ENCODE data around the gene RFX4.
A peak's percentile ranks its signal among the peaks of the same experiment; 100 is the strongest.

The RFX4 gene
- long read RNA-seq, donor 1: 0 reads
- long read RNA-seq, donor 2: 0 reads
- long read RNA-seq, donor 3: 0 reads
- long read RNA-seq, donor 4: 0 reads
- long read RNA-seq, donor 5: 0 reads
- long read RNA-seq, donor 6: 0 reads
- long read RNA-seq, donor 7: 0 reads
- long read RNA-seq, donor 8: 0 reads

DNA sequence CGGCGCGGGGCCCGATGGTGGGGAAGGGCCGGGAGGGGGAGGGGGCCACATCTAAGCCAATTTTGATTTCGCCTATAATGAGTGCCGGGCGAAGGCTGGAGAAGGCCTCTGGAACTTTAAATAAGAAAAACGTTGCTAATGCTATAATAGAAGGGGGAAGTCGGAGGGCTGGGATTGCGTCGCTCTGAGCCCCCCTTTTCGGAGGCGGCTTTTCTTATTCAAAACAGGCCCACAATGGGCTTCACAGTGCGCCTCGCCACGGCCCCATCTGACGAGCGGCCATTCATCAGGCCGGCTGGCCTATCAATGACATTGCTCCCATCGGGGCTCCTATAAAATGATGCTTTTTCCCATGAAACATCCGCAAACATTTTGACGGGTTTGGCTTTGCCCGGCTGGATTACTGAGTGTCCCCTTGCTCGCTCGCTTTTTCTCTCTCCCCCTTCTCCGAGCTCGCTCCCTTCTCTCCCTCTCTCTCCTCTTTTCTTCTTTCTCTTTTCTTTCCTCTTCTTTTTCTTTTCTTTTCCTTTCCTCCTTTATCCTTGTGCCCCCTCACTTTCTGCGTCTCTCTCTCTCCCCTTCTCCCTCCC, at the start of gene RFX4:
Gene RFX4 (plus strand): TSS at position 364 of the 590 bp plus-strand sequence. CDS start 317 bp downstream, outside the sequence.
- DNase-seq: peak; percentile 57

- DNase-seq: no peak
Measured at GRCh38 chr12:106541201-106541600, 41.6 kb upstream of the RFX4 start.

GRCh38 chr12:106551410-106551809, 31.4 kb upstream of the RFX4 start:
- no peak for DNase-seq

- no peak for DNase-seq
Measured at GRCh38 chr12:106552228-106552627, 30.6 kb upstream of the RFX4 start.

DNA sequence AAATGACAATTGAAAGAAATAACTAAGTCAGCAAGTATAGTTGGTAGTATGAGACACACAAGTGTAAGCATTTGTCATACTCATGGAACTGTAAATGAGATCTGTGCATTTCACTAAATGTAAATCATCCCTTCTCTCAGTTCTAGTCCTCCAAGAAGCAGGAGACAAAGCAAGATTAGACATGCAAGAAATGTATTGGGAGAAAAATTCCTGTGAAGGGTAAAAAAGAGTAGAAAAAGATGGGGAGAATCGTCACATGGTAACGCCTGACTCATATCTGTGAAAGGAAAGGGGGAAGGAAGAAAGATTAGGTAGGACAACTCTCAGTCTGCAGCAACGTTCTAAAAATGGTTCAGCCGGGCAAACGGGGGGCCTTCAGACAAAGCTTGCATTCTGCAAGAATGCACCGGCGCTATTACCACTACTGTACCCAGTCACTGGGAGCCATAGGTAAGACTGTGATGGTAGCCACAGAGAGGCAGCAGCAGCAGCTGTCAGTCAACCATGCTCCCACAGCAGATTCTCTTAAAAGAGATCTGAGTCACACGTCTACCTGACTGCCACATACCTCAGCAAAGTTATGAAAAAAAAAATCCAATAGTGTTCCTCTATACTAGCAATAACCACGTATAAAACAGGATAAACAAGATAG, 18.0 kb upstream of the RFX4 start:
- no peak for DNase-seq

DNA sequence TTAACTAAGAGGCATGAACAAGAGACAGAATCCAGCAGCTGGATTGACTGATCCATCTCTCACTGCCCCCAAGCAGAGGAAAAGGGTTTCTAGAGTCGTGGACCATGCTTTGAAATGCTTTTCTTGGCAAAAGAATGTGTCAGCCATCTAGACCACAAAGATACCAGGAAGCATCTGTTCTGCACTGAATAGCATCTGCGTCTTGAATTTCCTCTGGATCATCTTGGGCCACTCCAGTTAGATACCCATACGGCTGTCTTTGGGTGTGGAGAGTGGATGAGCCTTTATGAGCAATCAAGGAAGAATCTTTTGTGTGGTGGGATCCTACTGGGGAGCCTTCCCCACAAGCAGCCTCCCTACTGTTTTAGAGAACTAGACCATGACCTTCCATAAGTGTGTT, 16.0 kb upstream of the RFX4 start:
- DNase-seq: no peak

DNA sequence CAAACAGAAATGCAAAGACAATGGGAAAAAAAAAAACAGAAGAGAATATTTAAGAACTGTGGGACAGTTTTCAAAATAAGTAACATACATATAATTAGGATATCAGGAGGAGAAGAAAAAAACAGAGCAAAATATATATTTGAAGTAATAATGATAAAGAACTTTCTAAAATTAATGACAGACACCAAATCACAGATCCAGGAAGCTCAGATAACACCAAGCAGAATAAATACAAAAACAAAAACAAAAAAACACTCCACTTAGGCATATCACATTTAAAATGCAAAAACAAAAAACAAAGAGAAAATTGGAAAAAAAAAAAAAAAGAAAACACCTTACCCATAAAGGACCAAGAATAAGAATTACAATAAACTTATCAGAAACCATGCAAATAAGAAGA, 9.6 kb upstream of the RFX4 start:
- DNase-seq: no peak

DNA sequence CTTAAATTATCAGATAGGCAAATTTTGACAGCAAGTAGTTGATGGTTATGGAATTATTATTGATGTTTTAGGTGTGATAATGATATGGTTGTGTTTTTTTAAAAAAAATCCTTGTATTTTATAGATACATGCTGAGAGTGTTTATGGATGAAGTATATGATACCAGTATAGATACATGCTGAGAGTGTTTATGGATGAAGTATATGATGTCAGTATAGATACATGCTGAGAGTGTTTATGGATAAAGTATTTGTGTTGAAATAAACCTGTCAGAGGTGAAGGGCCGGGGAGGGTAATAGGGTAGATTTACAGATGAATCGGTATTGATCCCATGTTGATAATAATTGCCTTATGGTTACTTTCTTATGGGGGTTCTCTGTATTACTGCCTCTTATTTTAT, 6.0 kb upstream of the RFX4 start:
- DNase-seq: no peak

DNA sequence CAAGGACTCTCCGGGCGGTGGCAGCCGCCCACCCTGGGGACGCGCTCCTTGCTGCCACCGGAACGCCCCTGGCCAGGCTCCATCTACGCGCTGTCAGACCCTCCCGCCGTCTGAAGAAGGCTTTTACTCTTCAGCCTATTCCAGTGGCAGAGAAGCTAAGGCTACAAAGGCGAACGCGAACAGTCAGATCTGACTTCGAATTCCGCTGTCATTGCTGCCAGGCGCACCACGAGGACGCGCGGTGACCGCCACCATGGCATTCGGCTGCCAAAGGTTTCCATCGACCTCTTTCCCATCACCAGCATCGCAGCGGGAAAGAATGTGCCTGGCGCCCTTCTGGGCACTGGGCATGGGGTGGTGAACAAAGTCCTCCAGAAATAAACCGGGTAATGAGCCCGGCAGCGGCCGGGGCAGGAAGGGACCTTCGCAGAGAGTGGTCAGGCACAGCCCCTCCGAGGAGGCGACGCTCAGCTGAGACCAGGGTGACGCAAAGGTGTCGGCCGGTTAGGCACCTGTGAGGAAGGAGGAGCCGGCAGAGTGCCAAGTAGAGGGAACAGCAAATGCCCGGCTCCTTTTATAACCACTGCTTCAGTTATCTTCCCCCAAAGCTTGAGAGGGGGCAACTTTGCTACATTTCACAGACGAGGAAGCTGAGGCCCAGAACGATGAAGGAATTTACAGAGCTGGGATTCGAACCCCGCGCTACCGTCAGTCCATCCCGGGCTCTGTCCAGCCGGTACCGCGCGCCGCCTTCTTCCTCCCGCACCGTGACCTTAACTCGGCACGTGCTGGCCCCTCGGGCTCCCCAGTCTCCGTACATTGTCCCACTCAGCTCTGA, 1.9 kb upstream of the RFX4 start:
- DNase-seq: peak; percentile 31

DNA sequence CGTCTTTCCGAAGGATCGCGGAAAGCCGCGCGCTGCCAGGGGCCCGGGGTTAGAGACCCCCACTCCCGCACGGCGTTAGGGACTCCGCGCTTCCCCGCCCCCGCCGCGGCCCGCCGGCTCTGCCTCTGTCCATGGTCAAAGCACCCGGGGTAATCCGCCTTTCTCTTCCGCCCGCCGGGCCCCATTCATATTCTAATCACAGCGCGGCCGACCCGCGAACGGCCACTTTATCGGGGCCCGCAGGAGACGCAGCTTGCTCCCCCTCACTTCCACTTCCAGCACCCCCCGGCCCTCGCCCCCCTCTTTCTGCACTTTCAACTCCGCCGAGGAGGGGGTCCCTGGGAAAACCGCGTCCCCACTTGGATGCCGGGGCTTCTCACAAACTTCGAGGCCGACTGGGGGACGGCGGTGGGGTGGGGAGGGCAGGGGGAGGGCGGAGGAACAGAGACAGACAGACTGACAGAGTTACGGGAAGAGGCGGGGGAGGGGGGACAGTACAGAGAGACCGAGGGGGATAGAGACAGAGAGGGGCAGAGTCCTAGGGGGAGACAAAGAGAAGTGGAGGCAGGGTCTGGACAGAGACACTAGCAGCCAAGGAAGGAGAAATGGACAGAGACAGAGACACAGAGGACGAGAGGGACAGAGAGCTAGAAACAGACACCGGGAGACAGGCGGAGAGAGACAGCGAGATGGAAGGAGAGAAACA, 1.1 kb upstream of the RFX4 start:
- peak; percentile 37 for DNase-seq

GRCh38 chr12:106582249-106582591, 584 bp upstream of the RFX4 start:
- DNase-seq: no peak

DNA sequence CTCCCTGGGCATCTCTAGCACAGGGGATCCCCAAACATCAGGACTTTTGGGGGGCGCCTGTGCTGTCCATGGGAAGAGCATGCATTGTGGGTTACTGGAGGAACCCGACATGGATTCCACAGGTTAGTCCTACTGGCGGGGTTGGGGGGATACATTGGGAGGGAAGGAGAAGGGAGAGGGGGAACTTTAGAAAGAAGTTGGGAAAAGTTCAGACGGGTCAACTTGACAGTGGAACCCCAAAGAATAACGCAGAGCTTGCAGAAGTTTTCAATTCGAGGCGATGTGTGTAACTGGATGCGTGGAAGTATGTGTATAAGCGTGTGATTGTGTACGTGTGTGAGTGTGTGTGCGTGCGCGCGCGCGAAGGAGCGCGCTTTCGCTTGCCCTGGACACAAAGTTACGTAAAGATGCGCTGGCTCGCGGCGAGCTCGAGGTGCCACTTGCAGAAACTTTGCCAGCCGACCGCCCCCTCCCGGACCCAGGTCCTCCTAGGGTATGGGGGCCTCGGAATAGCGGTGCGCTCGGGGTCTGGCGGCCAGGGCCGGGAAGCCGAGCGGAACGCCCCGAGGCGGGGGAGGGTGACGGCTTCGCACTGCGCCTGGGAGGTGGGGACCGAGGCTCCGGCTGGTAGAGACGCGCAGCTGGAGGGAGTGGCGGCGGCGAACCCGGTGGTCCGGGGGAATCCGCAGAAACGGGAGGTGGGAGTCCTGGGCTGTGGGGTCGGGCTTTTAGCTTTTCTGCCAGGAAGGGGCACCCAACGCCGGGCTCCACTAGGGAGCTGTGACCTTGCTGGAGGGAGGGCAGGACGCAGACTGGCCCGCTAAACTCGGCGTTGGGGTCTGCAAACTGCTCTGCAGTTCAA, 669 bp downstream of the RFX4 start:
- DNase-seq: peak; percentile 77

- DNase-seq: peak; percentile 64
Measured at GRCh38 chr12:106584104-106585064, 1.6 kb downstream of the RFX4 start.

- peak; percentile 43 for DNase-seq
Measured at GRCh38 chr12:106585105-106585520, 2.3 kb downstream of the RFX4 start.

- DNase-seq: peak; percentile 73
Measured at GRCh38 chr12:106585521-106586277, 2.9 kb downstream of the RFX4 start.

DNA sequence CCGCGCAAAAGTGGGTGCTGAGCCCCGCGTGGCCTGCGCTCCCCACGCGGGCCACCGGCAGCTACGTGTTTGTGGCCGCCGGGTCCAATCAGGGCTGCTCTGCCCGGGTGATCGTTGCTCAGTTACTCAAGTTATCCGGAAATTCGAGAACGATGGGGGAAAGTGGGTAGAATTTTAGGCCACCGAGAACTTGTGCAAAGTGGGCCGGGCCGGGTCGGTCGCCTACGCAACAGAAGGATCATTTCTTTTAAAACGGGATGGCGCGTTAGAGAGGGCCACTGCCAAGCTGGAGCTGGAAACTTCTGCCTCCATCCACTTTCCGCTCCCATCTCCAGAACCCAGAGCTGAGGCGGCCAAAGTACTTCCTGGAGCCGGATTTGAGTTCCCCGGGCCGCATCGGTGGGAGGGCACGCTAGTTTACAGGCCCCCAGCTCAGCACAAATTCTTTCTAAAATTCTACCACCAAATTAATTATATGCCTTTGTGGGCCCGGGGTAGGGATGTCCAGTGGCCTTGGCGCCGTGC, 3.5 kb downstream of the RFX4 start:
- peak; percentile 73 for DNase-seq

DNA sequence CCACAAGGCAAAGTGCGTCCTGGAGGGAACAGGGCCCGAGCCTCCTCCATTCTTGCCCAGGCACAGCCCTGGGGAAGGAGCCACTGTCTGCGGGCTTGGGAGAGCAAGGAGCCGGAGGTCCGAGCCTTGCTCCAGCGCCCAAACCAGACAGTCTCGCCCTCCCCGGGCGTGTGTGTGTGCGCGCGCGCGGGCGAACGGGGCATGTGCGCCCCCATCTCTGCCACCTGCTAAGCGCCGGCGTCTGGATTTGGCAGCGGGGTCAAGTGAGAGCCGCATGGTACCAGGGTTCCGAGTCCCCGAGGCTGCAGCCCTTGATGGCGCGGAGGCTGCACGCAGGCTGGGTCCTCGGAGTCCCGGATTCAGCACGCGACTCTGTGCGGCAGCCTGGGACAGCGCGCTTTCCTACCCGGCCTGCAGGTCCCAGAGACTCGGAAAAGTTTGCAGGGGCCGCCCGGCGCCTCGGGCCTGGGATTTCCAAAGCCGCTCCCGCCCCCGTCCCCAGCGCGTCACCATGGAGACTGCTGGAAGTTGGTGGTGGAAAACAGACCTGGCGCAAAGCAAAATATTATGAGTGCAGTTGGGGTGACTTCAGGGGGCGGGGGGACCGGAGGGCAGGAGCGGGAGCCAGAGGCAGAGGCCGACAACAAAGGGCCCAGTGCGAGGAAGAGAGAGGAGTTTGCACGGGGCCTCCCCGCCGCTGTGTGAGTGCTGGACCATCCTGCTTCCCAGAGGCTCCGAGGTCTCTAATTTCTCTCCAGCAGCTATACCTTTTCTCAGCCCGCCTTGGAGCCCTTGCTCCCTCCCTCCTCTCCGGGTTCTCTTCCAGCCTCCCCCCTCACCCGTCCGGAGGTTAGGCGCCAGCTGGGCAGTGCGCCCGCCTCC, 4.2 kb downstream of the RFX4 start:
- DNase-seq: peak; percentile 70

DNA sequence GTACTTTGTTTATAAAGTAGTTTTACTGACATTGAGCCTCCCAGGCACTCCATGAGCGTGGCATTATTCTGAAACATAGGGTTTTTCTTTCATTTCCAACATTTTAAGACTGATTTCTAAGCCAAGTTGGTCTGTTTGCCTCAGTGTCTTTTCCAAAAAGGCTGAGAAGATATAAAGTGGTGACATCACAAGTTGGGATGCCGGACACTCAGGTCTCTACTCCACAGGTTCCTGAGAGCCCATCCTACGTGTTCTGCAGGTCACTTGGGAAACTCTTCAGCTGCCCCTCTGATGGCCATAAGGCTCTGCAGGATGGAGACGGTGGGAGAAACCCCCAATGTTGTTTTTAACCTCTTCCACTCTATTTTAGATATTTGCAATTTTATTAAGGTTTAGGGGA, 6.0 kb downstream of the RFX4 start:
- no peak for DNase-seq

Measured in right kidney (tissue), 9 donors.